A172 (cell line): ENCODE measurements around the gene TTLL10. TPM values are rescaled to one million over a fixed set of nuclear protein-coding genes. Genes with fewer than 3 reads are reported as not detected.

ENCODE experiments used
- DNase-seq: peaks from one replicate; pipeline ENCODE4 v3.0.0-alpha.2; 2015; ENCODE audit warnings: low spot score
- total RNA-seq: library from RNA; depleted of rRNA; stranded (reverse); fragments of >200 nt; shearing (Covaris generic); gene quantifications from 2 replicates; pipeline ENCODE4 v1.2.3, GENCODE V29; 2014

Gene TTLL10
- total RNA-seq, 1 experiment from 2014 or later, result not detected

- DNase-seq, result no peak
These were observed 15.6 kb upstream of the TTLL10 start for GRCh38 chr1:1157914-1158710.

- no peak for DNase-seq
These were observed 13.3 kb upstream of the TTLL10 start for GRCh38 chr1:1160281-1160930.

- DNase-seq, result no peak
These were observed 12.5 kb upstream of the TTLL10 start for GRCh38 chr1:1161078-1161682.

GRCh38 chr1:1161683-1162079 lies 12.0 kb upstream of the TTLL10 start:
- DNase-seq, result no peak

GRCh38 chr1:1162597-1163537 lies 10.8 kb upstream of the TTLL10 start:
- no peak for DNase-seq

GRCh38 chr1:1163538-1164070 lies 10.1 kb upstream of the TTLL10 start:
- no peak for DNase-seq

- DNase-seq, result no peak
These were observed 9.3 kb upstream of the TTLL10 start for GRCh38 chr1:1164361-1164700.

GRCh38 chr1:1164701-1165451 lies 8.8 kb upstream of the TTLL10 start:
- DNase-seq, result no peak

GRCh38 chr1:1165485-1165884 lies 8.2 kb upstream of the TTLL10 start:
- no peak for DNase-seq

GRCh38 chr1:1165900-1166421 lies 7.7 kb upstream of the TTLL10 start:
- DNase-seq, result no peak

- no peak for DNase-seq
These were observed 6.9 kb upstream of the TTLL10 start for GRCh38 chr1:1166642-1167397.

- no peak for DNase-seq
These were observed 6.3 kb upstream of the TTLL10 start for GRCh38 chr1:1167398-1167821.

GRCh38 chr1:1167841-1168450 lies 5.7 kb upstream of the TTLL10 start:
- no peak for DNase-seq

- no peak for DNase-seq
These were observed 4.9 kb upstream of the TTLL10 start for GRCh38 chr1:1168451-1169411.

GRCh38 chr1:1169429-1170214 lies 4.1 kb upstream of the TTLL10 start:
- no peak for DNase-seq

GRCh38 chr1:1170215-1171091 lies 3.2 kb upstream of the TTLL10 start:
- no peak for DNase-seq
